ENCODE data around the gene LEP. TPM values are rescaled to one million over a fixed set of nuclear protein-coding genes. Genes with fewer than 3 reads are reported as not detected.

LEP gene
- total and polyA plus RNA-seq, 9 of the 15 experiments (the other 6 are each of a cell fraction or from before 2014, with no cell fraction given), result not detected

- TF ChIP-seq ILK (tag; IDR thresholded peaks at IDR 0.05; ENCODE audit: borderline replicate concordance, low read depth) (no peak), ZNF668 (CRISPR knock-in tag; IDR thresholded peaks at IDR 0.05) (peak; percentile 15; the same call in 1 of the 2 replicates), MED1 (CRISPR knock-in tag; IDR thresholded peaks at IDR 0.05; ENCODE audit: borderline replicate concordance) (no peak), CREBBP (IDR thresholded peaks at IDR 0.05; ENCODE audit: low read depth, low read length) (no peak), KLF16 (IDR thresholded peaks at IDR 0.05) (no peak), TEAD2 (tag; IDR thresholded peaks at IDR 0.05) (peak; percentile 43; the same call in 1 of the 2 replicates), POLR3G (IDR thresholded peaks at IDR 0.05; ENCODE audit: extremely low read depth, insufficient read length, insufficient replicate concordance) (no peak), ZNF79 (CRISPR knock-in tag; IDR thresholded peaks at IDR 0.05; ENCODE audit: low read depth) (peak; percentile 91), PTTG1 (tag; IDR thresholded peaks at IDR 0.05; ENCODE audit: low read depth) (peak; percentile 84), SMARCC2 (IDR thresholded peaks at IDR 0.05; ENCODE audit: low read depth) (no peak; the same call in 1 of the 2 replicates), CAMTA2 (CRISPR knock-in tag; conservative IDR thresholded peaks at IDR 0.05) (no peak), ZBTB40 (IDR thresholded peaks at IDR 0.05) (peak; percentile 77), ZBTB40 (CRISPR knock-in tag; IDR thresholded peaks at IDR 0.05) (no peak), ZNF707 (CRISPR knock-in tag; conservative IDR thresholded peaks at IDR 0.05) (no peak), TEAD4 (IDR thresholded peaks at IDR 0.05; ENCODE audit: low read length) (peak; percentile 65; the same call in 1 of the 2 replicates), TEAD4 (CRISPR knock-in tag; IDR thresholded peaks at IDR 0.05; ENCODE audit: borderline replicate concordance) (no peak)
Measured at GRCh38 chr7:128236924-128237586, 4.0 kb upstream of the LEP start (continued).
